Heart left ventricle (tissue), 16 donors: ENCODE measurements around the gene UBE2C. TPM values are rescaled to one million over a fixed set of nuclear protein-coding genes. Genes with fewer than 3 reads are reported as not detected.

Experiments
- ATAC-seq, 4 donors: fragments of 200-7000 bp; cut with Tn5 transposase; one replicate each; pipeline ENCODE4 v1.9.1; 2020 to 2022; ENCODE audit warnings: moderate library complexity in 4 of 4, mild to moderate bottlenecking in 3 of 4, moderate number of reproducible peaks in 1 of 4
- DNase-seq, 5 donors: peaks; one replicate each; pipeline ENCODE4 v3.0.0-alpha.2; 2020
- H3K27ac ChIP-seq, 12 donors: fragments of 200-600 bp; sonication (generic) in 4 of 12; one replicate each; pipeline versions ENCODE4 v1.5.0 to v1.8.0; 2016 to 2022; ENCODE audit warnings: mild to moderate bottlenecking in 2 of 12
- H3K27me3 ChIP-seq, 9 donors: fragments of 200-600 bp; sonication (generic) in 2 of 9; one replicate each; pipeline versions ENCODE4 v1.5.1 to v1.8.0; 2016 to 2022; ENCODE audit warnings: mild to moderate bottlenecking in 3 of 9
- H3K36me3 ChIP-seq, 9 donors: fragments of 200-600 bp; sonication (generic) in 2 of 9; one replicate each; pipeline versions ENCODE4 v1.5.0 to v1.8.0; 2018 to 2022; ENCODE audit warnings: mild to moderate bottlenecking in 2 of 9
- H3K4me1 ChIP-seq, 12 donors: fragments of 200-600 bp; sonication (generic) in 4 of 12; one replicate each; pipeline versions ENCODE4 v1.5.0 to v1.8.0; 2016 to 2022; ENCODE audit warnings: mild to moderate bottlenecking in 3 of 12
- H3K4me3 ChIP-seq, 12 donors: fragments of 200-600 bp; sonication (generic) in 4 of 12; one replicate each; pipeline versions ENCODE4 v1.5.0 to v1.8.0; 2017 to 2022; ENCODE audit warnings: mild to moderate bottlenecking in 9 of 12, moderate library complexity in 4 of 12
- H3K9me3 ChIP-seq, 12 donors: fragments of 200-600 bp; sonication (generic) in 4 of 12; one replicate each; pipeline versions ENCODE4 v1.5.0 to v1.8.0; 2016 to 2022; ENCODE audit warnings: mild to moderate bottlenecking in 1 of 12
- CTCF ChIP-seq, 12 donors: fragments of 200-600 bp; sonication (generic) in 4 of 12; IDR thresholded peaks; one replicate each; pipeline versions ENCODE4 v1.5.0 to v1.8.0; 2018 to 2022; ENCODE audit warnings: antibody characterized with exemption in 12 of 12, mild to moderate bottlenecking in 5 of 12
- POLR2A ChIP-seq, 2 donors: fragments of 450-650 bp; IDR thresholded peaks; one replicate each; pipeline ENCODE4 v1.6.1; 2017; ENCODE audit warnings: antibody characterized with exemption in 2 of 2, mild to moderate bottlenecking in 2 of 2, moderate library complexity in 2 of 2
- WGBS, 4 donors: extraction: QIAGEN DNeasy Blood & Tissue Kit in 2 of 4; methylation state at CpG; one replicate each; pipeline versions ENCODE4 v1.1.5 to v1.1.7; 2013 to 2018; 5-methylcytosine and 5-hydroxymethylcytosine counted together
- intact Hi-C, 10 donors: fragments of 100-400 bp; cut with DNase I; formaldehyde crosslinking; loops; one replicate each; pipeline versions ENCODE4 v1.11.1 to v1.14.2; 2022
- polyA plus RNA-seq, 2 donors: library from polyadenylated mRNA; stranded (reverse); fragments of 200-250 nt; gene quantifications; one replicate each; pipeline ENCODE4 v1.2.3, GENCODE V29; 2013
- total RNA-seq, 9 donors: library from RNA; depleted of rRNA in 2 of 9; stranded (reverse); fragments of >200 nt in 2 of 9; fragmentation: NEBNext Ultra II Directional in 3 of 9; extraction: Animal tissue kit (Norgen Biotek cat#: 25700) in 3 of 9; gene quantifications; one replicate each; pipeline versions ENCODE4 v1.1.0 to v1.2.4, GENCODE V29; 2016 to 2023
- donor health status: ischemic (EF 13 %, LVEDD 7.1; RV severe dilation, severe dysfunction).
- donor health status: healthy with polysubstance abuse.
- donor health status: DM: no; HTN: yes; CAD: no.
- donor health status: DM: no; HTN: no; CAD: no.
- donor health status: ischemic (EF 25% LVEDD 6.9; RV normal size, moderate dysfunction).
- donor health status: ischemic (EF 25% LVEDD 5.7; RV mildly dilated, moderate dysfunction).
- donor health status: healthy.
- donor health status: DM: yes; HTN: yes; CAD: no.
- donor health status: ischemic (EF 35%, LVEDD 5.7; RV mildly dilated, moderate dysfunction).
- donor health status: nonischemic (EF 11% LVEDD 7.7; RV severe dilation, severe dysfunction).
- donor health status: DM: yes; HTN: yes; CAD: no.
- donor health status: PGD.
- donor health status: ischemic (EF 29% LVEDD 5.4; RV normal size, mild dysfunction).
- donor health status: nonischemic (EF 23%, LVEDD 6.1; RV moderate dilation, normal function).

The UBE2C gene
- total and polyA plus RNA-seq, 11 donors = 0.32 to 16.9 (median 1.5) TPM; not detected in 5

DNA sequence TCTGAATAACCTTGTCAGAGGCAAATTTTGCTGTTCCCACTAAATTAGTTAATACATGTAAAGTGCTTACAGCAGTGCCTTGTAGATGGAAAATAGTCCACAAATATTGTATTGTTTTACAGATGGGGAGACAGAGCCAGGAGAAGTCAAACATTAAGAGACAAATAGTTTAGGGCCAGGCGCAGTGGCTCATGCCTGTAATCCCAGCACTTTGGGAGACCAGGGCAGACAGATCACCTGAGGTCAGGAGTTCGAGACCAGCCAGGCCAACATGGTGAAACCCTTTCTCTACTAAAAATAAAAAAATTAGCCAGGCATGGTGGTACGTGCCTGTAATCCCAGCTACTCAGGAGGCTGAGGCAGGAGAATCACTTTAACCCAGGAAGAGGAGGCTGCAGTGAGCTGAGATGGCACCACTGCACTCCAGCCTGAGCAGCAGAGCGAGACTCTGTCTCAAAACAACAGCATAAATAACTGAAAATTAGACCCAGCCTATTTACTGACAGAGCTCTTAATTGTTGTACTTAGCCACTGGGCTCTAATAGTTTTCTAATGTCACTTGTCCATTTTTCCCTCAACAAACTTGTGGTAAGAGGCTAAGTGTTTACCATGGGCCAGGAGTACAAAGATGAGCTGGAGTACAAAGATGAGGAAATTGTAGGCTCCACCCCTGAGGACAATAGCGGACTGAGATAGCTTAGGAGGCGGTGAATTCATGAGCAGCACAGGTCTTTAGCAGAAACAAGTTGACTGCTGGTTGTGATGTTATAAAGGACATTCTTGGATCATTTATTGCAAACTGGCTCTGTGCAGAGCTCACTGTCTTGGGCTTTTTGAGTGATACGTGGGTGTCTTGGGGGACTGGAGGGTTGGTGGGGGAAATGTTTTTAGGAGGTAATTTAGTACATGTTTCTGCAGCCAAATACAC lies 51.4 kb downstream of the UBE2C start:
- Histone ChIP-seq H3K27ac (no peak overlapping the region), H3K36me3 (no peaks in the 10 kb centered on the region), H3K4me1 (peaks cover 0 to 3% (median under 1%) of the 10 kb centered on the region in 12 donors), H3K27me3 (no peaks in the 10 kb centered on the region), H3K9me3 (no peaks in the 10 kb centered on the region), H3K4me3 (no peak overlapping the region)
- intact Hi-C loops = no loop called here
- WGBS, 4 donors = 90 to 92% (median 91%) methylated on average over 7 of the region's 7 CpGs
- DNase-seq = no peak
- no peak for TF ChIP-seq CTCF (IDR thresholded peaks at IDR 0.05)
- TF ChIP-seq POLR2A (IDR thresholded peaks at IDR 0.05) = no peak
- ATAC-seq = no peak

GRCh38 chr20:45866454-45866853 lies 54.0 kb downstream of the UBE2C start:
- H3K27ac ChIP-seq = no peak overlapping the region
- intact Hi-C loops = no loop called here
- H3K4me1 ChIP-seq = no peaks in the 10 kb centered on the region
- no peak for DNase-seq
- no peaks in the 10 kb centered on the region for H3K9me3 ChIP-seq
- no peaks in the 10 kb centered on the region for H3K27me3 ChIP-seq
- no peak for ATAC-seq
- no peak overlapping the region for H3K4me3 ChIP-seq
- TF ChIP-seq POLR2A (IDR thresholded peaks at IDR 0.05) (no peak), CTCF (IDR thresholded peaks at IDR 0.05) (no peak)
- 90 to 99% (median 97%) methylated on average over 5 of the region's 5 CpGs for WGBS, 4 donors
- no peaks in the 10 kb centered on the region for H3K36me3 ChIP-seq

Other genes starting within 250 kb of the UBE2C start
- gene WFDC8, start 233.4 kb upstream of the UBE2C start, total RNA-seq = not detected
- gene WFDC8, start 233.4 kb upstream of the UBE2C start, polyA plus RNA-seq = not detected
- gene WFDC10A, start 182.9 kb upstream of the UBE2C start, total RNA-seq = not detected
- not detected for gene WFDC10A, start 182.9 kb upstream of the UBE2C start, polyA plus RNA-seq
- not detected for gene WFDC9, start 181.4 kb upstream of the UBE2C start, total RNA-seq
- not detected for gene WFDC9, start 181.4 kb upstream of the UBE2C start, polyA plus RNA-seq
- not detected for gene WFDC11, start 142.4 kb upstream of the UBE2C start, total RNA-seq
- gene WFDC11, start 142.4 kb upstream of the UBE2C start, polyA plus RNA-seq = not detected
- gene WFDC13, start 110.6 kb upstream of the UBE2C start, total RNA-seq = not detected
- not detected for gene WFDC13, start 110.6 kb upstream of the UBE2C start, polyA plus RNA-seq
- not detected for gene WFDC10B, start 107.6 kb upstream of the UBE2C start, total RNA-seq
- not detected for gene WFDC10B, start 107.6 kb upstream of the UBE2C start, polyA plus RNA-seq
- not detected for gene SPINT4, start 90.3 kb upstream of the UBE2C start, total RNA-seq
- gene SPINT4, start 90.3 kb upstream of the UBE2C start, polyA plus RNA-seq = not detected
- gene WFDC3, start 20.8 kb upstream of the UBE2C start, total RNA-seq = 1 to 10 TPM in 4 of 9 donors, under 1 TPM in 1, not detected in 4; 0.86 to 2.4 (median 1.4) TPM
- under 1 TPM in 1 of 2 donors, not detected in 1; 0.72 TPM for gene WFDC3, start 20.8 kb upstream of the UBE2C start, polyA plus RNA-seq
- gene DNTTIP1, start 20.7 kb upstream of the UBE2C start, total RNA-seq = 10 to 100 TPM; 10.1 to 24.9 (median 21.3) TPM
- gene DNTTIP1, start 20.7 kb upstream of the UBE2C start, polyA plus RNA-seq = 10 to 100 TPM; 25.0 to 31.5 TPM
- gene TNNC2, start 14.7 kb downstream of the UBE2C start, total RNA-seq = not detected
- under 1 TPM; 0.14 to 0.30 TPM for gene TNNC2, start 14.7 kb downstream of the UBE2C start, polyA plus RNA-seq
- gene SNX21, start 21.2 kb downstream of the UBE2C start, total RNA-seq = 10 to 100 TPM; 14.1 to 45.6 (median 21.4) TPM
- 10 to 100 TPM; 13.7 to 18.6 TPM for gene SNX21, start 21.2 kb downstream of the UBE2C start, polyA plus RNA-seq
- 10 to 100 TPM; 22.5 to 57.8 (median 31.4) TPM for gene ACOT8, start 44.7 kb downstream of the UBE2C start, total RNA-seq
- gene ACOT8, start 44.7 kb downstream of the UBE2C start, polyA plus RNA-seq = 10 to 100 TPM; 34.2 to 44.6 TPM
- gene ZSWIM3, start 45.0 kb downstream of the UBE2C start, total RNA-seq = 1 to 10 TPM; 1.9 to 3.1 (median 2.4) TPM
- 1 to 10 TPM; 1.3 to 1.6 TPM for gene ZSWIM3, start 45.0 kb downstream of the UBE2C start, polyA plus RNA-seq
- gene ZSWIM1, start 68.6 kb downstream of the UBE2C start, total RNA-seq = 10 to 100 TPM in 6 of 9 donors, 1 to 10 TPM in 3; 8.2 to 16.3 (median 10.6) TPM
- 1 to 10 TPM; 3.9 to 7.2 TPM for gene ZSWIM1, start 68.6 kb downstream of the UBE2C start, polyA plus RNA-seq
- gene SPATA25, start 75.0 kb downstream of the UBE2C start, total RNA-seq = 1 to 10 TPM in 7 of 9 donors, not detected in 2; 1.1 to 4.0 (median 1.8) TPM
- gene SPATA25, start 75.0 kb downstream of the UBE2C start, polyA plus RNA-seq = 1 to 10 TPM in 1 of 2 donors, under 1 TPM in 1; 0.58 to 2.7 TPM
- 10 to 100 TPM in 5 of 9 donors, 1 to 10 TPM in 4; 3.5 to 14.8 (median 10.8) TPM for gene NEURL2, start 78.6 kb downstream of the UBE2C start, total RNA-seq
- 1 to 10 TPM; 3.0 to 8.4 TPM for gene NEURL2, start 78.6 kb downstream of the UBE2C start, polyA plus RNA-seq
- 100 to 1,000 TPM in 7 of 9 donors, 10 to 100 TPM in 2; 62.5 to 214 (median 129) TPM for gene CTSA, start 78.7 kb downstream of the UBE2C start, total RNA-seq
- 10 to 100 TPM; 77.7 to 92.5 TPM for gene CTSA, start 78.7 kb downstream of the UBE2C start, polyA plus RNA-seq
- gene PLTP, start 99.5 kb downstream of the UBE2C start, total RNA-seq = 100 to 1,000 TPM in 3 of 9 donors, 10 to 100 TPM in 6; 19.8 to 367 (median 81.1) TPM
- gene PLTP, start 99.5 kb downstream of the UBE2C start, polyA plus RNA-seq = 10 to 100 TPM; 21.5 to 33.2 TPM
- gene PCIF1, start 122.0 kb downstream of the UBE2C start, total RNA-seq = 10 to 100 TPM; 22.2 to 40.2 (median 28.2) TPM
- gene PCIF1, start 122.0 kb downstream of the UBE2C start, polyA plus RNA-seq = 10 to 100 TPM; 17.5 to 31.1 TPM
- gene ZNF335, start 159.6 kb downstream of the UBE2C start, total RNA-seq = 10 to 100 TPM in 3 of 9 donors, 1 to 10 TPM in 6; 5.6 to 14.9 (median 8.5) TPM
- gene ZNF335, start 159.6 kb downstream of the UBE2C start, polyA plus RNA-seq = 1 to 10 TPM; 7.0 TPM
- 10 to 100 TPM in 1 of 9 donors, 1 to 10 TPM in 5, under 1 TPM in 3; 0.35 to 15.8 (median 1.1) TPM for gene MMP9, start 196.3 kb downstream of the UBE2C start, total RNA-seq
- under 1 TPM; 0.19 to 0.49 TPM for gene MMP9, start 196.3 kb downstream of the UBE2C start, polyA plus RNA-seq
- gene SLC12A5, start 216.6 kb downstream of the UBE2C start, total RNA-seq = 1 to 10 TPM in 2 of 9 donors, under 1 TPM in 1, not detected in 6; 0.73 to 1.7 (median 1.2) TPM
- gene SLC12A5, start 216.6 kb downstream of the UBE2C start, polyA plus RNA-seq = not detected